DOHH2 (cell line): Measurements from ENCODE around the gene ANXA2.
"Not testable (repeated sequence)": the region's sequence is repeated elsewhere in the genome, so short reads cannot be mapped to it uniquely, and the experiment has no call there.

ENCODE experiments used
- H3F3A ChIP-seq: fragments of 200-600 bp; sonication (generic), shearing (Covaris generic); 2 replicates; pipeline ENCODE4 v1.6.0; 2016; ENCODE audit warnings: antibody characterized with exemption, mild to moderate bottlenecking; ENCODE audit not compliant: control insufficient read depth, insufficient read depth
- H3K27ac ChIP-seq: fragments of 200-600 bp; sonication (generic); 2 replicates; pipeline ENCODE4 v1.5.1; 2014; ENCODE audit warnings: low read depth, mild to moderate bottlenecking, low read length, moderate library complexity
- H3K27me3 ChIP-seq: fragments of 200-600 bp; sonication (generic); 2 replicates; pipeline ENCODE4 v1.6.1; 2014; ENCODE audit warnings: mild to moderate bottlenecking, low read length, mixed read lengths; ENCODE audit not compliant: control insufficient read depth
- H3K36me3 ChIP-seq: fragments of 200-600 bp; sonication (generic); 2 replicates; pipeline ENCODE4 v1.6.1; 2014; ENCODE audit warnings: mild to moderate bottlenecking, low read length, moderate library complexity, mixed read lengths; ENCODE audit not compliant: control insufficient read depth
- H3K4me1 ChIP-seq: fragments of 200-600 bp; sonication (generic); 2 replicates; pipeline ENCODE4 v1.6.1; 2014; ENCODE audit warnings: mild to moderate bottlenecking, low read length, mixed read lengths; ENCODE audit not compliant: control insufficient read depth
- H3K4me2 ChIP-seq: fragments of 200-600 bp; sonication (generic); 2 replicates; pipeline ENCODE4 v1.6.0; 2014; ENCODE audit warnings: mild to moderate bottlenecking, low read length, moderate library complexity
- H3K4me3 ChIP-seq: fragments of 200-600 bp; sonication (generic); 2 replicates; pipeline ENCODE4 v1.5.1; 2014; ENCODE audit warnings: mild to moderate bottlenecking, low read length, mixed read lengths
- H3K79me2 ChIP-seq: fragments of 200-600 bp; sonication (generic); 2 replicates; pipeline ENCODE4 v1.6.1; 2014; ENCODE audit warnings: mild to moderate bottlenecking, low read length, mixed read lengths; ENCODE audit not compliant: control insufficient read depth
- H3K9me2 ChIP-seq: fragments of 200-600 bp; sonication (generic); replicated peaks from 2 replicates; pipeline ENCODE4 v1.6.1; 2014; ENCODE audit warnings: mild to moderate bottlenecking, low read length, mixed read lengths; ENCODE audit not compliant: control insufficient read depth
- H3K9me3 ChIP-seq: fragments of 200-600 bp; sonication (generic); 2 replicates; pipeline ENCODE4 v1.6.1; 2014; ENCODE audit warnings: antibody characterized with exemption, low read length, mixed read lengths; ENCODE audit not compliant: control insufficient read depth, insufficient read depth
- H4K20me1 ChIP-seq: fragments of 200-600 bp; sonication (generic); 2 replicates; pipeline ENCODE4 v1.6.0; 2014; ENCODE audit warnings: low read depth, mild to moderate bottlenecking, antibody characterized with exemption, low read length, moderate library complexity; ENCODE audit not compliant: control insufficient read depth, insufficient read depth
- CTCF ChIP-seq: fragments of 200-600 bp; sonication (generic); IDR thresholded peaks from one replicate; pipeline ENCODE4 v1.5.1; 2014; ENCODE audit warnings: antibody characterized with exemption, mild to moderate bottlenecking, low read depth, low read length; ENCODE audit not compliant: poor library complexity, severe bottlenecking
- EZH2phosphoT487 ChIP-seq: fragments of 200-600 bp; sonication (generic); IDR thresholded peaks from 2 replicates; pipeline ENCODE4 v1.6.1; 2017; ENCODE audit warnings: borderline replicate concordance, mild to moderate bottlenecking, antibody characterized with exemption, low read length, moderate library complexity, mixed read lengths

ANXA2 gene

GRCh38 chr15:60339236-60339635 is 58.5 kb downstream of the ANXA2 start:
- H3K4me2 ChIP-seq, result no peak overlapping the region
- H3K9me3 ChIP-seq, result no peaks in the 10 kb centered on the region
- no peaks in the 10 kb centered on the region for H4K20me1 ChIP-seq
- H3K79me2 ChIP-seq, result no peaks in the 10 kb centered on the region
- H3K9me2 ChIP-seq, result no peaks in the 10 kb centered on the region
- TF ChIP-seq EZH2phosphoT487, result no peak
- no peak for TF ChIP-seq CTCF
- no peaks in the 10 kb centered on the region for H3K36me3 ChIP-seq
- no peak overlapping the region for H3K27ac ChIP-seq
- no peaks in the 10 kb centered on the region for H3K4me1 ChIP-seq
- H3K27me3 ChIP-seq, result no peaks in the 10 kb centered on the region
- no peaks in the 10 kb centered on the region for H3F3A ChIP-seq
- H3K4me3 ChIP-seq, result no peak overlapping the region

DNA sequence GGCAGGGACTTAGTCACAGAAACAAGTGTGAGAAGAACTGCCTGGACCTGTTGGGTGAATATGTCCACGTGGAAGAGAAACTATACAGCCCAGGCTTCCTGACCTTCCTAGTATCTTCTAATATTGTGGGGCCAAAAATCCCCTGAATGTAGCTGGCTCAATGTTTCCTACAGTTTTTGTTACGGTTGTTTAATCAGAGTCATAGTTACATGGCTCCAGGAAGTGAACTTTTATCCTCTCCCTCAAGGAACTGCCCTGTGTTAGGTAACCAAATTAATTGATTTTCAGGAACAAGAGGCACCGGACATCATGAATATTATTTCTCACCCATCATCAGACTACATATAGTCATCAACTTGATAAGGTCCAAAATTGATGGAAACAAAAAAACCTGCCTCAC is 59.0 kb downstream of the ANXA2 start:
- Histone ChIP-seq H3K79me2 (no peaks in the 10 kb centered on the region), H4K20me1 (no peaks in the 10 kb centered on the region), H3K9me2 (no peaks in the 10 kb centered on the region), H3K4me3 (no peak overlapping the region), H3F3A (no peaks in the 10 kb centered on the region), H3K36me3 (no peaks in the 10 kb centered on the region), H3K27ac (no peak overlapping the region), H3K4me1 (no peaks in the 10 kb centered on the region), H3K4me2 (no peak overlapping the region), H3K27me3 (no peaks in the 10 kb centered on the region), H3K9me3 (no peaks in the 10 kb centered on the region)
- TF ChIP-seq CTCF (no peak), EZH2phosphoT487 (no peak)

DNA sequence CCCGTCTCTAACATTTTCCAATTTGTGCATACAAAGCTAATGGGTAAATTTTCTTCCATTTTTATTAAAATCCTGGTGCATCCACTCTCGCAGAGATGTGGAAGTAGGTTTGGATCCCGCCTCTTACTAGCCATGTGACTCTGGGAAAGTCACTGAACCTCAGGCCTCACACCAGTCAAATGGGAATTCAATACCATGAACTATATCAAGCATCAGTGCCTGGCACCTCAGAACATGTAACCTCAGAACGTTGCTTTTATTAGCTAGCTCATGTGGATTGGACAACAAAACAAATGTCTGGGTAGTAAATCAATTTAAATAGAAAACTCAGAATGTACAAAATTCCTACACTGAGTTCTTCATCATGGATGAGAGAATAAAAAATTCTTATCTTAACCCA is 60.7 kb downstream of the ANXA2 start:
- Histone ChIP-seq H3K27ac (no peak overlapping the region), H3K4me1 (no peaks in the 10 kb centered on the region), H3K4me3 (no peak overlapping the region), H3K27me3 (no peaks in the 10 kb centered on the region), H3K79me2 (no peaks in the 10 kb centered on the region), H3F3A (no peaks in the 10 kb centered on the region), H4K20me1 (no peaks in the 10 kb centered on the region), H3K9me3 (no peaks in the 10 kb centered on the region), H3K36me3 (no peaks in the 10 kb centered on the region), H3K4me2 (no peak overlapping the region), H3K9me2 (no peaks in the 10 kb centered on the region)
- TF ChIP-seq CTCF, result no peak
- no peak for TF ChIP-seq EZH2phosphoT487

DNA sequence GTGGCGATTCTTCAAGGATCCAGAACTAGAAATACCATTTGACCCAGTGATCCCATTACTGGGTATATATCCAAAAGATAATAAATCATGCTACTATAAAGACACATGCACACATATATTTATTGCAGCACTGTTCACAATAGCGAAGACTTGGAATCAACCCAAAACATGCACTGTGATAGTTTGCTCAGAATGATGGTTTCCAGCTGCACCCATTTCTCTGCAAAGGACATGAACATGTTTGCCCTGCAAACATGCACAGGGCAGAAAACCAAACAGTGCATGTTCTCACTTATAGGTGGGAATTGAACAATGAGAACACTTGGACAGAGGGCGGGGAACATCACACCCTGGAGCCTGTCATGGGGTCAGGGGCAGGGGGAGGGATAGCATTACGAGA is 62.5 kb downstream of the ANXA2 start:
- not testable (repeated sequence) for H3K4me2 ChIP-seq, H3K9me3 ChIP-seq, H3K79me2 ChIP-seq, H3K4me3 ChIP-seq, H4K20me1 ChIP-seq, H3K36me3 ChIP-seq, H3K4me1 ChIP-seq, H3K9me2 ChIP-seq, H3F3A ChIP-seq, H3K27ac ChIP-seq, H3K27me3 ChIP-seq
